IMR-90 (cell line): ENCODE measurements around the gene STYXL1.

ENCODE experiments used
- CEBPB ChIP-seq: IDR thresholded peaks from 2 replicates; pipeline ENCODE4 v1.6.1; 2012; ENCODE audit warnings: low read depth, low read length, improper control_type of control experiment
- CHD1 ChIP-seq: IDR thresholded peaks from 2 replicates; pipeline ENCODE4 v1.6.1; 2012; ENCODE audit warnings: low read depth, low read length, improper control_type of control experiment
- ELK1 ChIP-seq: fragments of 150-350 bp; IDR thresholded peaks from 2 replicates; pipeline ENCODE4 v1.6.1; 2016; ENCODE audit warnings: low read depth, mild to moderate bottlenecking, low read length, moderate library complexity, borderline replicate concordance
- FOS ChIP-seq: fragments of 150-350 bp; IDR thresholded peaks from 2 replicates; pipeline ENCODE4 v1.6.1; 2016; ENCODE audit warnings: low read depth, low read length
- MAZ ChIP-seq: IDR thresholded peaks from 2 replicates; pipeline ENCODE4 v1.6.1; 2012; ENCODE audit warnings: low read depth, mild to moderate bottlenecking, low read length, improper control_type of control experiment, moderate library complexity, borderline replicate concordance
- MXI1 ChIP-seq: IDR thresholded peaks from 2 replicates; pipeline ENCODE4 v1.6.1; 2012; ENCODE audit warnings: low read depth, mild to moderate bottlenecking, low read length, moderate library complexity, borderline replicate concordance
- NFE2L2 ChIP-seq: fragments of 150-350 bp; IDR thresholded peaks from 2 replicates; pipeline ENCODE4 v1.6.1; 2016; ENCODE audit warnings: low read depth, mild to moderate bottlenecking, low read length
- POLR2A ChIP-seq: IDR thresholded peaks from 2 replicates; pipeline ENCODE4 v1.6.1; 2012; ENCODE audit warnings: mild to moderate bottlenecking, low read depth, low read length
- RAD21 ChIP-seq: IDR thresholded peaks from 2 replicates; pipeline ENCODE4 v1.6.1; 2012; ENCODE audit warnings: low read length, improper control_type of control experiment
- RCOR1 ChIP-seq: IDR thresholded peaks from 2 replicates; pipeline ENCODE4 v1.6.1; 2012; ENCODE audit warnings: mild to moderate bottlenecking, low read length, improper control_type of control experiment; ENCODE audit not compliant: insufficient replicate concordance
- RFX5 ChIP-seq: IDR thresholded peaks from 2 replicates; pipeline ENCODE4 v1.8.0; 2012; ENCODE audit warnings: low read depth, mild to moderate bottlenecking, low read length, moderate library complexity
- SMC3 ChIP-seq: fragments of 150-350 bp; IDR thresholded peaks from 2 replicates; pipeline ENCODE4 v1.6.1; 2016; ENCODE audit warnings: low read depth, mild to moderate bottlenecking, antibody characterized with exemption, low read length, moderate library complexity
- TF ChIP-seq, protein P1 (sequence below): conservative IDR thresholded peaks from 2 replicates; pipeline ENCODE4 v1.5.1; 2012; ENCODE audit warnings: mild to moderate bottlenecking, low read depth, low read length, improper control_type of control experiment
- TF ChIP-seq, protein P2 (sequence below): fragments of 150-350 bp; IDR thresholded peaks from 2 replicates; pipeline ENCODE4 v1.6.1; 2017; ENCODE audit warnings: mild to moderate bottlenecking, antibody characterized with exemption, low read length, low read depth

- TF ChIP-seq, protein P1, sequence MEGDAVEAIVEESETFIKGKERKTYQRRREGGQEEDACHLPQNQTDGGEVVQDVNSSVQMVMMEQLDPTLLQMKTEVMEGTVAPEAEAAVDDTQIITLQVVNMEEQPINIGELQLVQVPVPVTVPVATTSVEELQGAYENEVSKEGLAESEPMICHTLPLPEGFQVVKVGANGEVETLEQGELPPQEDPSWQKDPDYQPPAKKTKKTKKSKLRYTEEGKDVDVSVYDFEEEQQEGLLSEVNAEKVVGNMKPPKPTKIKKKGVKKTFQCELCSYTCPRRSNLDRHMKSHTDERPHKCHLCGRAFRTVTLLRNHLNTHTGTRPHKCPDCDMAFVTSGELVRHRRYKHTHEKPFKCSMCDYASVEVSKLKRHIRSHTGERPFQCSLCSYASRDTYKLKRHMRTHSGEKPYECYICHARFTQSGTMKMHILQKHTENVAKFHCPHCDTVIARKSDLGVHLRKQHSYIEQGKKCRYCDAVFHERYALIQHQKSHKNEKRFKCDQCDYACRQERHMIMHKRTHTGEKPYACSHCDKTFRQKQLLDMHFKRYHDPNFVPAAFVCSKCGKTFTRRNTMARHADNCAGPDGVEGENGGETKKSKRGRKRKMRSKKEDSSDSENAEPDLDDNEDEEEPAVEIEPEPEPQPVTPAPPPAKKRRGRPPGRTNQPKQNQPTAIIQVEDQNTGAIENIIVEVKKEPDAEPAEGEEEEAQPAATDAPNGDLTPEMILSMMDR = no peak
- TF ChIP-seq POLR2A (no peak), FOS (no peak), SMC3 (no peak), MAZ (no peak), RAD21 (no peak), NFE2L2 (no peak), CEBPB (no peak), RFX5 (no peak), CHD1 (no peak), MXI1 (no peak), ELK1 (no peak), RCOR1 (no peak)
- TF ChIP-seq, protein P2, sequence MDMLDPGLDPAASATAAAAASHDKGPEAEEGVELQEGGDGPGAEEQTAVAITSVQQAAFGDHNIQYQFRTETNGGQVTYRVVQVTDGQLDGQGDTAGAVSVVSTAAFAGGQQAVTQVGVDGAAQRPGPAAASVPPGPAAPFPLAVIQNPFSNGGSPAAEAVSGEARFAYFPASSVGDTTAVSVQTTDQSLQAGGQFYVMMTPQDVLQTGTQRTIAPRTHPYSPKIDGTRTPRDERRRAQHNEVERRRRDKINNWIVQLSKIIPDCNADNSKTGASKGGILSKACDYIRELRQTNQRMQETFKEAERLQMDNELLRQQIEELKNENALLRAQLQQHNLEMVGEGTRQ = no peak
Measured at GRCh38 chr7:75991531-75992082, 56.2 kb downstream of the STYXL1 start.
